K562 (cell line): ENCODE data around the gene DDIT3.

Experiments
- CHD2 ChIP-seq: IDR thresholded peaks from 2 replicates; pipeline ENCODE4 v1.6.1; 2011; ENCODE audit warnings: low read depth, low read length
- CTCF ChIP-seq, 3 experiments: IDR thresholded peaks in 2 of 3; conservative IDR thresholded peaks in 1 of 3; 2 replicates each; pipeline ENCODE4 v1.5.1; 2011 to 2012; ENCODE audit warnings: low read length in 3 of 3, mild to moderate bottlenecking in 3 of 3, control low read depth in 2 of 3, improper control_type of control experiment in 1 of 3, inconsistent platforms in 1 of 3, low read depth in 1 of 3, mixed read lengths in 1 of 3, moderate library complexity in 1 of 3; ENCODE audit not compliant: insufficient read depth in 2 of 3
- EZH2 ChIP-seq: IDR thresholded peaks from 2 replicates; pipeline ENCODE4 v1.6.1; 2012; ENCODE audit warnings: low read depth, mild to moderate bottlenecking, inconsistent platforms, low read length, borderline replicate concordance
- GATA2 ChIP-seq: sonication (generic); formaldehyde crosslinking; IDR thresholded peaks from 2 replicates; pipeline ENCODE4 v1.4.0; 2020; ENCODE audit warnings: mild to moderate bottlenecking, missing genetic modification reagents
- HES1 ChIP-seq: fragments of 450-650 bp; IDR thresholded peaks from 2 replicates; pipeline ENCODE4 v1.6.1; 2016; ENCODE audit warnings: low read depth, mild to moderate bottlenecking, moderate library complexity
- POLR2AphosphoS5 ChIP-seq: IDR thresholded peaks from 2 replicates; pipeline ENCODE4 v1.6.1; 2011; ENCODE audit warnings: mild to moderate bottlenecking, low read depth, low read length, moderate library complexity; ENCODE audit not compliant: control insufficient read depth, insufficient read depth
- ZNF518B ChIP-seq: fragments of 250-450 bp; sonication (Bioruptor Pico); IDR thresholded peaks from 2 replicates; pipeline ENCODE4 v1.5.0; 2021; ENCODE audit warnings: mild to moderate bottlenecking, moderate library complexity

- no peak for TF ChIP-seq POLR2AphosphoS5
- no peak for TF ChIP-seq HES1
- TF ChIP-seq GATA2 = no peak
- TF ChIP-seq ZNF518B = no peak
- TF ChIP-seq CHD2 = no peak
- TF ChIP-seq EZH2 = no peak
- TF ChIP-seq CTCF (IDR thresholded peaks at IDR 0.05 in 2 of 3, conservative IDR thresholded peaks at IDR 0.05 in 1 of 3; ENCODE audit: insufficient read depth in 2 of 3, low read depth in 1 of 3, low read length in 3 of 3) = no peak
These were observed 31.1 kb downstream of the DDIT3 start for GRCh38 chr12:57489157-57489641.
